Uterus (tissue), 4 donors: ENCODE results near the gene STPG4. TPM values are rescaled to one million over a fixed set of nuclear protein-coding genes. Genes with fewer than 3 reads are reported as not detected.

ENCODE experiments used
- DNase-seq, 2 donors: peaks; one replicate each; pipeline ENCODE4 v3.0.0-alpha.2; 2019 to 2020
- H3K27ac ChIP-seq, 2 donors: fragments of 200-600 bp; sonication (generic); 1 replicate in 1 of 2; 2 replicates in 1 of 2; pipeline ENCODE4 v1.5.1; 2016 to 2018
- H3K27me3 ChIP-seq, 2 donors: fragments of 200-600 bp; sonication (generic); one replicate each; pipeline ENCODE4 v1.5.1; 2018 to 2019; ENCODE audit warnings: control low read depth in 1 of 2
- H3K36me3 ChIP-seq, 2 donors: fragments of 200-600 bp; sonication (generic); one replicate each; pipeline ENCODE4 v1.5.1; 2019; ENCODE audit warnings: control low read depth in 1 of 2
- H3K4me1 ChIP-seq, 2 donors: fragments of 200-600 bp; sonication (generic); one replicate each; pipeline ENCODE4 v1.5.1; 2018 to 2019; ENCODE audit warnings: control low read depth in 1 of 2
- H3K4me3 ChIP-seq, 2 donors: fragments of 200-600 bp; sonication (generic); 1 replicate in 1 of 2; 2 replicates in 1 of 2; pipeline ENCODE4 v1.5.1; 2018 to 2019; ENCODE audit warnings: mild to moderate bottlenecking in 1 of 2
- H3K9me3 ChIP-seq, 2 donors: fragments of 200-600 bp; sonication (generic); one replicate each; pipeline ENCODE4 v1.5.1; 2019; ENCODE audit warnings: control low read depth in 1 of 2
- CTCF ChIP-seq, 4 experiments: fragments of 200-600 bp in 2 of 4; fragments of 450-650 bp in 2 of 4; sonication (generic) in 2 of 4; IDR thresholded peaks; one replicate each; pipeline ENCODE4 v1.5.1; 2016 to 2019; ENCODE audit warnings: antibody characterized with exemption in 4 of 4, mild to moderate bottlenecking in 2 of 4, moderate library complexity in 1 of 4
- POLR2A ChIP-seq, 2 donors: fragments of 450-650 bp; IDR thresholded peaks; one replicate each; pipeline ENCODE4 v1.6.1; 2016; ENCODE audit warnings: antibody characterized with exemption in 2 of 2, mild to moderate bottlenecking in 1 of 2, moderate library complexity in 1 of 2
- intact Hi-C: fragments of 100-400 bp; cut with DNase I; formaldehyde crosslinking; loops from one replicate; pipeline ENCODE4 v1.15.1; 2023; ENCODE audit warnings: low total_unique reads
- total RNA-seq, 4 donors: library from RNA; depleted of rRNA in 3 of 4; stranded (reverse); fragments of >200 nt in 3 of 4; gene quantifications; one replicate each; pipeline versions ENCODE4 v1.1.0 to v1.2.4, GENCODE V29; 2014 to 2023
- donor health status: DM: yes; HTN: yes; CAD: no.

STPG4 gene
- total RNA-seq, 4 donors from 2014 or later = 1.0 TPM; not detected in 3

- no peak for DNase-seq
- Histone ChIP-seq H3K9me3 (no peaks in the 10 kb centered on the region), H3K4me3 (no peak overlapping the region), H3K36me3 (no peaks in the 10 kb centered on the region), H3K27ac (no peak overlapping the region), H3K4me1 (peaks cover 11 to 17% of the 10 kb centered on the region in 2 donors), H3K27me3 (no peaks in the 10 kb centered on the region)
- TF ChIP-seq CTCF (IDR thresholded peaks at IDR 0.05) (no peak), POLR2A (IDR thresholded peaks at IDR 0.05) (no peak)
- intact Hi-C loops = no loop called here
Measured at GRCh38 chr2:47167149-47167548, 12.0 kb upstream of the STPG4 start.

GRCh38 chr2:47165001-47165555 is 10.0 kb upstream of the STPG4 start:
- H3K27me3 ChIP-seq = no peaks in the 10 kb centered on the region
- intact Hi-C loops = no loop called here
- no peak overlapping the region for H3K27ac ChIP-seq
- peaks cover 11 to 17% of the 10 kb centered on the region in 2 donors for H3K4me1 ChIP-seq
- no peaks in the 10 kb centered on the region for H3K9me3 ChIP-seq
- H3K36me3 ChIP-seq = no peaks in the 10 kb centered on the region
- TF ChIP-seq CTCF (IDR thresholded peaks at IDR 0.05) (no peak), POLR2A (IDR thresholded peaks at IDR 0.05) (no peak)
- no peak for DNase-seq
- H3K4me3 ChIP-seq = no peak overlapping the region

- Histone ChIP-seq H3K36me3 (no peaks in the 10 kb centered on the region), H3K9me3 (no peaks in the 10 kb centered on the region), H3K4me1 (peaks cover 4 to 6% of the 10 kb centered on the region in 2 donors), H3K27ac (no peak overlapping the region), H3K4me3 (no peak overlapping the region), H3K27me3 (no peaks in the 10 kb centered on the region)
- intact Hi-C loops = no loop called here
- TF ChIP-seq POLR2A (IDR thresholded peaks at IDR 0.05) = no peak
- TF ChIP-seq CTCF (IDR thresholded peaks at IDR 0.05) = no peak
- no peak for DNase-seq
Measured at GRCh38 chr2:47162780-47163179, 7.7 kb upstream of the STPG4 start.

- DNase-seq = no peak
- intact Hi-C loops = no loop called here
- Histone ChIP-seq H3K27ac (no peak overlapping the region), H3K9me3 (no peaks in the 10 kb centered on the region), H3K27me3 (no peaks in the 10 kb centered on the region), H3K4me1 (peaks cover 4 to 6% of the 10 kb centered on the region in 2 donors), H3K36me3 (no peaks in the 10 kb centered on the region), H3K4me3 (no peak overlapping the region)
- TF ChIP-seq POLR2A (IDR thresholded peaks at IDR 0.05) (no peak), CTCF (IDR thresholded peaks at IDR 0.05) (no peak)
Measured at GRCh38 chr2:47161475-47161874, 6.4 kb upstream of the STPG4 start.

- Histone ChIP-seq H3K4me1 (peaks cover 4 to 6% of the 10 kb centered on the region in 2 donors), H3K27ac (no peak overlapping the region), H3K9me3 (no peaks in the 10 kb centered on the region), H3K27me3 (no peaks in the 10 kb centered on the region), H3K4me3 (no peak overlapping the region), H3K36me3 (no peaks in the 10 kb centered on the region)
- TF ChIP-seq CTCF (IDR thresholded peaks at IDR 0.05) (no peak), POLR2A (IDR thresholded peaks at IDR 0.05) (no peak)
- no peak for DNase-seq
- intact Hi-C loops = no loop called here
Measured at GRCh38 chr2:47160660-47161059, 5.6 kb upstream of the STPG4 start.
